ENCODE measurements around the gene PARD6B.

DNA sequence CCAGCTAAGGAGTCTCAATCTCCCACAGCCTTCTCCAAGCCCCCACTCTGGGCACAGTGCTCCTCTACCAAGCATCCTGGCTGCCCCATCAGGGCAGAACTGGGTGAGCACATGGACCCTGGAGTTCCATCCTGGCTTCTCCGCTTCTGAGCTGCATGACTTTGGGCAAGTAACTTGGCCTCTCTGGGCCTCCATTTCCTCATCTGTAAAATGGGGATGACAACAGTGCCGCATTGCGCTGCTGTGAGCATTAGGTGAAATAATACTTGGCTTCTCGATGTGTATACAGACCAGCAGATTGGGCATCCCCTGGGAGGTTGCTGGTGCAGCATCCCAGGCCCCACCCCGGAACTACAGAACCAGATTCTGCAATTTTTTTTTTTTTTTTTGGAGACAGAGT is 31.7 kb upstream of the PARD6B start:
- no peak for TF ChIP-seq EZH2 (IDR thresholded peaks at IDR 0.05; ENCODE audit: borderline replicate concordance, insufficient read depth, low read length, poor library complexity, severe bottlenecking)
- no peak for TF ChIP-seq EP300 (conservative IDR thresholded peaks at IDR 0.05; ENCODE audit: poor library complexity, severe bottlenecking)
- TF ChIP-seq, protein P1, sequence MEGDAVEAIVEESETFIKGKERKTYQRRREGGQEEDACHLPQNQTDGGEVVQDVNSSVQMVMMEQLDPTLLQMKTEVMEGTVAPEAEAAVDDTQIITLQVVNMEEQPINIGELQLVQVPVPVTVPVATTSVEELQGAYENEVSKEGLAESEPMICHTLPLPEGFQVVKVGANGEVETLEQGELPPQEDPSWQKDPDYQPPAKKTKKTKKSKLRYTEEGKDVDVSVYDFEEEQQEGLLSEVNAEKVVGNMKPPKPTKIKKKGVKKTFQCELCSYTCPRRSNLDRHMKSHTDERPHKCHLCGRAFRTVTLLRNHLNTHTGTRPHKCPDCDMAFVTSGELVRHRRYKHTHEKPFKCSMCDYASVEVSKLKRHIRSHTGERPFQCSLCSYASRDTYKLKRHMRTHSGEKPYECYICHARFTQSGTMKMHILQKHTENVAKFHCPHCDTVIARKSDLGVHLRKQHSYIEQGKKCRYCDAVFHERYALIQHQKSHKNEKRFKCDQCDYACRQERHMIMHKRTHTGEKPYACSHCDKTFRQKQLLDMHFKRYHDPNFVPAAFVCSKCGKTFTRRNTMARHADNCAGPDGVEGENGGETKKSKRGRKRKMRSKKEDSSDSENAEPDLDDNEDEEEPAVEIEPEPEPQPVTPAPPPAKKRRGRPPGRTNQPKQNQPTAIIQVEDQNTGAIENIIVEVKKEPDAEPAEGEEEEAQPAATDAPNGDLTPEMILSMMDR (IDR thresholded peaks at IDR 0.05; ENCODE audit: poor library complexity, severe bottlenecking) = no peak
- no peak for TF ChIP-seq SMC3 (conservative IDR thresholded peaks at IDR 0.05; ENCODE audit: poor library complexity)
- no peak for TF ChIP-seq POLR2AphosphoS5 (IDR thresholded peaks at IDR 0.05)
- TF ChIP-seq, protein P2, sequence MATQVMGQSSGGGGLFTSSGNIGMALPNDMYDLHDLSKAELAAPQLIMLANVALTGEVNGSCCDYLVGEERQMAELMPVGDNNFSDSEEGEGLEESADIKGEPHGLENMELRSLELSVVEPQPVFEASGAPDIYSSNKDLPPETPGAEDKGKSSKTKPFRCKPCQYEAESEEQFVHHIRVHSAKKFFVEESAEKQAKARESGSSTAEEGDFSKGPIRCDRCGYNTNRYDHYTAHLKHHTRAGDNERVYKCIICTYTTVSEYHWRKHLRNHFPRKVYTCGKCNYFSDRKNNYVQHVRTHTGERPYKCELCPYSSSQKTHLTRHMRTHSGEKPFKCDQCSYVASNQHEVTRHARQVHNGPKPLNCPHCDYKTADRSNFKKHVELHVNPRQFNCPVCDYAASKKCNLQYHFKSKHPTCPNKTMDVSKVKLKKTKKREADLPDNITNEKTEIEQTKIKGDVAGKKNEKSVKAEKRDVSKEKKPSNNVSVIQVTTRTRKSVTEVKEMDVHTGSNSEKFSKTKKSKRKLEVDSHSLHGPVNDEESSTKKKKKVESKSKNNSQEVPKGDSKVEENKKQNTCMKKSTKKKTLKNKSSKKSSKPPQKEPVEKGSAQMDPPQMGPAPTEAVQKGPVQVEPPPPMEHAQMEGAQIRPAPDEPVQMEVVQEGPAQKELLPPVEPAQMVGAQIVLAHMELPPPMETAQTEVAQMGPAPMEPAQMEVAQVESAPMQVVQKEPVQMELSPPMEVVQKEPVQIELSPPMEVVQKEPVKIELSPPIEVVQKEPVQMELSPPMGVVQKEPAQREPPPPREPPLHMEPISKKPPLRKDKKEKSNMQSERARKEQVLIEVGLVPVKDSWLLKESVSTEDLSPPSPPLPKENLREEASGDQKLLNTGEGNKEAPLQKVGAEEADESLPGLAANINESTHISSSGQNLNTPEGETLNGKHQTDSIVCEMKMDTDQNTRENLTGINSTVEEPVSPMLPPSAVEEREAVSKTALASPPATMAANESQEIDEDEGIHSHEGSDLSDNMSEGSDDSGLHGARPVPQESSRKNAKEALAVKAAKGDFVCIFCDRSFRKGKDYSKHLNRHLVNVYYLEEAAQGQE (IDR thresholded peaks at IDR 0.05; ENCODE audit: borderline replicate concordance) = no peak
- TF ChIP-seq MXI1 (conservative IDR thresholded peaks at IDR 0.05; ENCODE audit: poor library complexity, severe bottlenecking) = no peak

All from neural cell (in vitro differentiated cells).